OCI-LY1 (cell line): ENCODE measurements around the gene UCP2.

ENCODE experiments used
- CTCF ChIP-seq: fragments of 200-600 bp; sonication (generic), shearing (Covaris generic); IDR thresholded peaks from 2 replicates; pipeline ENCODE4 v1.5.1; 2017; ENCODE audit warnings: mild to moderate bottlenecking, antibody characterized with exemption, low read length, moderate library complexity, mixed read lengths
- EZH2 ChIP-seq: fragments of 200-600 bp; sonication (generic), shearing (Covaris generic); IDR thresholded peaks from 2 replicates; pipeline ENCODE4 v1.8.0; 2017; ENCODE audit warnings: borderline replicate concordance, mixed run types, mild to moderate bottlenecking, antibody characterized with exemption, low read length, moderate library complexity, mixed read lengths

- TF ChIP-seq CTCF (no peak), EZH2 (no peak)
Observed at GRCh38 chr11:74019860-74020259, 37.2 kb upstream of the UCP2 start.
